AG04450 (cell line): ENCODE data around the gene ADISSP. TPM values are rescaled to one million over a fixed set of nuclear protein-coding genes. Genes with fewer than 3 reads are reported as not detected.

ENCODE experiments used
- CTCF ChIA-PET: fragments of 300-600, 350-600 bp; formaldehyde crosslinking; extraction: SDS; loops from one replicate; lab custom pipeline; 2022; ENCODE audit warnings: antibody characterized with exemption, inconsistent platforms; lab: Charles Lee
- POLR2A ChIA-PET: fragments of 350-600 bp; formaldehyde crosslinking; extraction: SDS; loops from one replicate; lab custom pipeline; 2021; ENCODE audit warnings: antibody characterized with exemption, inconsistent platforms; lab: Yijun Ruan, JAX
- DNase-seq: peaks from one replicate; pipeline ENCODE4 v3.0.0-alpha.2; 2011; ENCODE audit warnings: low read depth, low spot score
- H3K27ac ChIP-seq: one replicate; pipeline ENCODE4 v1.5.1; 2012; ENCODE audit warnings: low read depth, low read length, control low read depth
- H3K27me3 ChIP-seq: one replicate; pipeline ENCODE4 v1.6.0; 2012; ENCODE audit warnings: low read length; ENCODE audit not compliant: control insufficient read depth, insufficient read depth
- H3K4me3 ChIP-seq: 2 replicates; pipeline ENCODE4 v1.5.1; 2011; ENCODE audit warnings: mild to moderate bottlenecking, low read depth, low read length, control low read depth
- H3K9me3 ChIP-seq: 2 replicates; pipeline ENCODE4 v1.5.1; 2012; ENCODE audit warnings: low read length; ENCODE audit not compliant: control insufficient read depth, insufficient read depth
- CTCF ChIP-seq: IDR thresholded peaks from 2 replicates; pipeline ENCODE4 v1.5.1; 2011; ENCODE audit warnings: low read depth, low read length, control low read depth, inconsistent platforms
- polyA plus RNA-seq: library from polyadenylated mRNA; depleted of rRNA; stranded (reverse); fragments of >200 nt; gene quantifications from 2 replicates; pipeline ENCODE4 v1.2.3, GENCODE V29; 2011

ADISSP gene
- polyA plus RNA-seq, 1 experiment = 22.6 TPM

GRCh38 chr20:3720626-3721025 lies 46.9 kb downstream of the ADISSP start:
- DNase-seq = no peak
- Histone ChIP-seq H3K27ac (no peak overlapping the region), H3K27me3 (peaks cover 27% of the 10 kb centered on the region), H3K9me3 (no peaks in the 10 kb centered on the region), H3K4me3 (no peak overlapping the region)
- ChIA-PET POLR2A (no interaction called here), CTCF (interaction anchor here (0.5 to 3.5 kb wide), 2 partner anchors 10 to 39 kb away, joined by 3 to 15 read pairs; no protein-coding TSS in a partner anchor)
- no peak for TF ChIP-seq CTCF

- Histone ChIP-seq H3K27me3 (peaks cover 25% of the 10 kb centered on the region), H3K27ac (no peak overlapping the region), H3K4me3 (no peak overlapping the region), H3K9me3 (no peaks in the 10 kb centered on the region)
- DNase-seq = no peak
- TF ChIP-seq CTCF = no peak
- CTCF ChIA-PET = interaction anchor here (1.0 to 3.5 kb wide), 2 partner anchors 9 to 157 kb away, joined by 3 to 15 read pairs; no protein-coding TSS in a partner anchor
- POLR2A ChIA-PET = no interaction called here
These were observed 47.5 kb downstream of the ADISSP start for GRCh38 chr20:3720068-3720467.

GRCh38 chr20:3719046-3719445 lies 48.5 kb downstream of the ADISSP start:
- no peak overlapping the region for H3K27ac ChIP-seq
- DNase-seq = no peak
- ChIA-PET POLR2A (no interaction called here), CTCF (interaction anchor here (1.0 to 3.5 kb wide), 3 partner anchors 8 to 156 kb away, joined by 3 to 15 read pairs (median 7); no protein-coding TSS in a partner anchor)
- no peak overlapping the region for H3K4me3 ChIP-seq
- H3K27me3 ChIP-seq = peaks cover 16% of the 10 kb centered on the region
- TF ChIP-seq CTCF = no peak
- no peaks in the 10 kb centered on the region for H3K9me3 ChIP-seq

GRCh38 chr20:3716195-3716834 lies 51.2 kb downstream of the ADISSP start:
- CTCF ChIA-PET = interaction anchor here (0.5 to 1.9 kb wide), 23 partner anchors 8 to 496 kb away, joined by 3 to 26 read pairs (median 5); partner anchors contain the start of genes ADISSP, AP5S1 and SPEF1
- peaks cover 9% of the 10 kb centered on the region for H3K27me3 ChIP-seq
- POLR2A ChIA-PET = no interaction called here
- no peak for DNase-seq
- H3K4me3 ChIP-seq = no peak overlapping the region
- no peaks in the 10 kb centered on the region for H3K9me3 ChIP-seq
- TF ChIP-seq CTCF = peak; percentile 87
- H3K27ac ChIP-seq = no peak overlapping the region

- ChIA-PET CTCF (interaction anchor here (1.5 kb wide), 1 partner anchor 37 kb away, joined by 6 read pairs; no protein-coding TSS in a partner anchor), POLR2A (no interaction called here)
- Histone ChIP-seq H3K27me3 (peaks cover 3% of the 10 kb centered on the region), H3K4me3 (no peak overlapping the region), H3K9me3 (no peaks in the 10 kb centered on the region), H3K27ac (no peak overlapping the region)
- no peak for DNase-seq
- no peak for TF ChIP-seq CTCF
These were observed 53.5 kb downstream of the ADISSP start for GRCh38 chr20:3714092-3714491.
